MM.1S (cell line): ENCODE results near the gene CCDC69.

Experiments used
- DNase-seq: peaks from one replicate; pipeline ENCODE4 v3.0.0-alpha.2; 2015
- H2AFZ ChIP-seq: fragments of 300-600 bp; sonication (generic); 2 replicates; pipeline ENCODE4 v1.6.0; 2016; ENCODE audit warnings: antibody characterized with exemption, low read length
- H3F3A ChIP-seq: fragments of 300-600 bp; sonication (generic); 2 replicates; pipeline ENCODE4 v1.6.1; 2016; ENCODE audit warnings: mild to moderate bottlenecking, antibody characterized with exemption, low read length, moderate library complexity, mixed read lengths; ENCODE audit not compliant: insufficient read depth
- H3K27ac ChIP-seq: fragments of 300-600 bp; sonication (generic); 2 replicates; pipeline ENCODE4 v1.5.1; 2016; ENCODE audit warnings: mild to moderate bottlenecking, low read length
- H3K27me3 ChIP-seq: fragments of 300-600 bp; sonication (generic); replicated peaks from 2 replicates; pipeline ENCODE4 v1.6.0; 2016; ENCODE audit warnings: low read length; ENCODE audit not compliant: insufficient read depth
- H3K36me3 ChIP-seq: fragments of 300-600 bp; sonication (generic); replicated peaks from 2 replicates; pipeline ENCODE4 v1.6.1; 2016; ENCODE audit warnings: mild to moderate bottlenecking, low read length, mixed read lengths; ENCODE audit not compliant: insufficient read depth
- H3K4me1 ChIP-seq: fragments of 300-600 bp; sonication (generic); 2 replicates; pipeline ENCODE4 v1.6.1; 2016; ENCODE audit warnings: low read length, mixed read lengths
- H3K4me2 ChIP-seq: fragments of 300-600 bp; sonication (generic); 2 replicates; pipeline ENCODE4 v1.6.0; 2016; ENCODE audit warnings: low read depth, low read length
- H3K4me3 ChIP-seq: fragments of 300-600 bp; sonication (generic); 2 replicates; pipeline ENCODE4 v1.5.1; 2016; ENCODE audit warnings: low read length, mixed read lengths
- H3K79me2 ChIP-seq: fragments of 300-600 bp; sonication (generic); 2 replicates; pipeline ENCODE4 v1.6.1; 2016; ENCODE audit warnings: mixed run types, low read length, mixed read lengths
- H3K9ac ChIP-seq: fragments of 300-600 bp; sonication (generic); 2 replicates; pipeline ENCODE4 v1.6.1; 2016; ENCODE audit warnings: low read length, mixed read lengths
- H3K9me2 ChIP-seq: fragments of 300-600 bp; sonication (generic); replicated peaks from 2 replicates; pipeline ENCODE4 v1.6.1; 2016; ENCODE audit warnings: mild to moderate bottlenecking, low read length, mixed read lengths; ENCODE audit not compliant: insufficient read depth
- H3K9me3 ChIP-seq: fragments of 300-600 bp; sonication (generic); replicated peaks from 2 replicates; pipeline ENCODE4 v1.6.1; 2016; ENCODE audit warnings: mild to moderate bottlenecking, low read length, mixed read lengths; ENCODE audit not compliant: insufficient read depth
- H4K20me1 ChIP-seq: fragments of 300-600 bp; sonication (generic); 2 replicates; pipeline ENCODE4 v1.6.1; 2016; ENCODE audit warnings: mild to moderate bottlenecking, low read length, moderate library complexity, mixed read lengths; ENCODE audit not compliant: insufficient read depth
- CTCF ChIP-seq: fragments of 300-600 bp; sonication (generic); IDR thresholded peaks from 2 replicates; pipeline ENCODE4 v1.5.1; 2016; ENCODE audit warnings: antibody characterized with exemption, low read length, mixed read lengths
- EZH2 ChIP-seq: fragments of 300-600 bp; sonication (generic); optimal IDR thresholded peaks from 2 replicates; pipeline ENCODE3; 2017; ENCODE audit warnings: low read depth, mild to moderate bottlenecking, antibody characterized with exemption, low read length, mixed read lengths
- EZH2phosphoT487 ChIP-seq: fragments of 300-600 bp; sonication (generic); IDR thresholded peaks from 2 replicates; pipeline ENCODE4 v1.6.1; 2018; ENCODE audit warnings: antibody characterized with exemption, low read length

CCDC69 gene

GRCh38 chr5:151157426-151158286 is 66.2 kb downstream of the CCDC69 start, which contains the start of gene ANXA6:
ANXA6 (minus strand) TSS chr5:151157779; CDS start chr5:151147901, 9,878 bp downstream.
- Histone ChIP-seq H2AFZ (peak within 1 kb of the TSS; percentile 97), H3K27ac (peak within 1 kb of the TSS; percentile 79; the same call in 1 of the 2 replicates), H3K4me3 (peak within 1 kb of the TSS; percentile 97), H3K9me3 (no peaks in the 10 kb centered on the region), H3K9me2 (no peaks in the 10 kb centered on the region), H3K4me1 (peaks cover 33% of the 10 kb centered on the region), H3K9ac (peak within 1 kb of the TSS; percentile 80), H4K20me1 (no peaks in the 10 kb centered on the region), H3F3A (peaks cover 22% of the 10 kb centered on the region), H3K27me3 (no peaks in the 10 kb centered on the region), H3K36me3 (no peaks in the 10 kb centered on the region), H3K79me2 (peaks cover 58% of the 10 kb centered on the region), H3K4me2 (peak within 1 kb of the TSS; percentile 98)
- peak; percentile 73 for DNase-seq
- TF ChIP-seq EZH2 (no peak), EZH2phosphoT487 (no peak), CTCF (no peak)

GRCh38 chr5:151156507-151157420 is 67.1 kb downstream of the CCDC69 start:
- Histone ChIP-seq H4K20me1 (no peaks in the 10 kb centered on the region), H3K27ac (peak overlapping the region; percentile 79), H3K36me3 (no peaks in the 10 kb centered on the region), H3K9me3 (no peaks in the 10 kb centered on the region), H3K4me1 (peaks cover 42% of the 10 kb centered on the region), H3K4me3 (peak overlapping the region; percentile 97), H3K4me2 (peak overlapping the region; percentile 98), H3K9me2 (no peaks in the 10 kb centered on the region), H2AFZ (peak overlapping the region; percentile 97), H3K9ac (peak overlapping the region; percentile 80), H3K27me3 (no peaks in the 10 kb centered on the region), H3F3A (peaks cover 31% of the 10 kb centered on the region), H3K79me2 (peaks cover 67% of the 10 kb centered on the region)
- TF ChIP-seq EZH2 (no peak), EZH2phosphoT487 (no peak), CTCF (no peak)
- DNase-seq = peak; percentile 47

GRCh38 chr5:151155775-151156506 is 68.0 kb downstream of the CCDC69 start:
- H4K20me1 ChIP-seq = no peaks in the 10 kb centered on the region
- peak overlapping the region; percentile 97 for H3K4me3 ChIP-seq
- H3F3A ChIP-seq = peaks cover 39% of the 10 kb centered on the region
- H3K27me3 ChIP-seq = no peaks in the 10 kb centered on the region
- no peaks in the 10 kb centered on the region for H3K36me3 ChIP-seq
- DNase-seq = peak; percentile 54
- peaks cover 51% of the 10 kb centered on the region for H3K4me1 ChIP-seq
- H3K27ac ChIP-seq = peak overlapping the region; percentile 79
- H3K4me2 ChIP-seq = peak overlapping the region; percentile 98
- peak overlapping the region; percentile 80 for H3K9ac ChIP-seq
- H3K9me3 ChIP-seq = no peaks in the 10 kb centered on the region
- no peak for TF ChIP-seq CTCF
- TF ChIP-seq EZH2phosphoT487 = no peak
- TF ChIP-seq EZH2 = no peak
- no peak overlapping the region for H2AFZ ChIP-seq
- H3K79me2 ChIP-seq = peaks cover 76% of the 10 kb centered on the region
- H3K9me2 ChIP-seq = no peaks in the 10 kb centered on the region
